K562 (cell line): Measurements from ENCODE around the gene ACOT13. TPM values are rescaled to one million over a fixed set of nuclear protein-coding genes. Genes with fewer than 3 reads are reported as not detected.
A peak's percentile ranks its signal among the peaks of the same experiment; 100 is the strongest.

Source experiments
- REST ChIP-seq, 2 experiments: fragments of 450-650 bp; formaldehyde crosslinking in 1 of 2; IDR thresholded peaks; 2 replicates each; pipeline versions ENCODE4 v1.4.0 to v1.6.1; 2014 to 2020; ENCODE audit warnings: mild to moderate bottlenecking in 2 of 2, borderline replicate concordance in 1 of 2, low read depth in 1 of 2
- SIN3B ChIP-seq: fragments of 450-650 bp; IDR thresholded peaks from 2 replicates; pipeline ENCODE4 v1.6.1; 2017; ENCODE audit warnings: low read depth, mild to moderate bottlenecking, moderate library complexity
- polyA plus RNA-seq, 8 experiments: library from polyadenylated mRNA; depleted of rRNA in 4 of 8; stranded (reverse) in 5 of 8; unstranded in 3 of 8; fragments of >200 nt; fragmentation: Nextera tagmentation in 2 of 8; fragmentation: Illumina TruSeq in 1 of 8; extraction: Ambion mirVana in 2 of 8; extraction: Trizol in 1 of 8; gene quantifications; 2 replicates each; pipeline versions ENCODE4 v1.2.1 to v1.2.3, GENCODE V29; 2011 to 2014; ENCODE audit warnings: inconsistent platforms in 1 of 8, missing spikeins in 1 of 8
- total RNA-seq, 7 experiments: library from RNA; depleted of rRNA in 6 of 7; stranded (reverse); fragments of >200 nt in 6 of 7; fragmentation: Illumina TruSeq in 2 of 7; extraction: Trizol in 2 of 7; gene quantifications; 2 replicates each; pipeline versions ENCODE4 v1.2.1 to v1.2.3, GENCODE V29; 2011 to 2021; ENCODE audit warnings: low replicate concordance in 1 of 7
- TF ChIP-seq, protein P1 (sequence below): fragments of 250-450 bp; sonication (Bioruptor Pico); IDR thresholded peaks from 2 replicates; pipeline ENCODE4 v1.8.0; 2022; ENCODE audit warnings: moderate library complexity, mild to moderate bottlenecking, inconsistent platforms

ACOT13 gene
- total and polyA plus RNA-seq, 9 of the 15 experiments (the other 6 are each of a cell fraction or from before 2014, with no cell fraction given): 14.1 to 129 (median 65.7) TPM

GRCh38 chr6:24666097-24666640, 708 bp upstream of the ACOT13 start (continued):
- TF ChIP-seq REST (IDR thresholded peaks at IDR 0.05; ENCODE audit: borderline replicate concordance) (no peak), REST (CRISPR knock-in tag; IDR thresholded peaks at IDR 0.05; ENCODE audit: low read depth) (peak; percentile 25; the same call in 1 of the 2 replicates), SIN3B (no peak)
- TF ChIP-seq, protein P1, sequence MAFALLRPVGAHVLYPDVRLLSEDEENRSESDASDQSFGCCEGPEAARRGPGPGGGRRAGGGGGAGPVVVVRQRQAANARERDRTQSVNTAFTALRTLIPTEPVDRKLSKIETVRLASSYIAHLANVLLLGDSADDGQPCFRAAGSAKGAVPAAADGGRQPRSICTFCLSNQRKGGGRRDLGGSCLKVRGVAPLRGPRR (CRISPR knock-in tag): 0 out of 2 replicates have a peak, but pooled peaks have one; percentile 35
- TF ChIP-seq, all 486 proteins: peak for 34
